Activated CD4-positive, alpha-beta memory T cell treated with anti-CD3 and anti-CD28 coated beads for 36 hours (primary cell): ENCODE results near the gene RPL41. TPM values are rescaled to one million over a fixed set of nuclear protein-coding genes. Genes with fewer than 3 reads are reported as not detected.
A peak's percentile ranks its signal among the peaks of the same experiment; 100 is the strongest.

ENCODE experiments used
- CTCF ChIA-PET: fragments of 350-600 bp; sonication (Branson Sonifier 250); formaldehyde crosslinking; loops from one replicate; lab custom pipeline; 2021; ENCODE audit warnings: antibody characterized with exemption, inconsistent platforms; lab: Charles Lee
- POLR2A ChIA-PET: fragments of 350-600 bp; sonication (Branson Sonifier 250); formaldehyde crosslinking; loops from one replicate; lab custom pipeline; 2021; ENCODE audit warnings: antibody characterized with exemption; lab: Charles Lee
- DNase-seq: peaks from one replicate; pipeline ENCODE4 v3.0.0-alpha.2; 2020
- H3K27ac Mint-ChIP-seq: one replicate; pipeline ENCODE4 v1.8.0; 2021; ENCODE audit warnings: mixed read lengths
- H3K27me3 Mint-ChIP-seq: one replicate; pipeline ENCODE4 v1.8.0; 2021; ENCODE audit warnings: mixed read lengths
- H3K36me3 Mint-ChIP-seq: one replicate; pipeline ENCODE4 v1.8.0; 2021; ENCODE audit warnings: mixed read lengths
- H3K4me1 Mint-ChIP-seq: one replicate; pipeline ENCODE4 v1.8.0; 2021; ENCODE audit warnings: low read depth, mixed read lengths
- H3K4me3 Mint-ChIP-seq: one replicate; pipeline ENCODE4 v1.8.0; 2021; ENCODE audit warnings: mild to moderate bottlenecking, mixed read lengths
- H3K9me3 Mint-ChIP-seq: one replicate; pipeline ENCODE4 v1.8.0; 2021; ENCODE audit warnings: mixed read lengths
- intact Hi-C: fragments of 100-400 bp; cut with micrococcal nuclease; formaldehyde crosslinking; loops from one replicate; pipeline ENCODE4 v1.15.1; 2023
- total RNA-seq, 2 experiments: library from RNA; stranded (reverse); gene quantifications; one replicate each; pipeline ENCODE4 v1.2.3, GENCODE V29; 2021

RPL41 gene
- total RNA-seq, 2 experiments from 2014 or later, result 5,210 to 5,251 TPM

GRCh38 chr12:56082382-56082781 lies 34.1 kb upstream of the RPL41 start:
- no peaks in the 10 kb centered on the region for H3K9me3 Mint-ChIP-seq
- H3K27ac Mint-ChIP-seq, result no peak overlapping the region
- intact Hi-C loops, result no loop called here
- H3K4me3 Mint-ChIP-seq, result no peak overlapping the region
- peaks cover 5% of the 10 kb centered on the region for H3K4me1 Mint-ChIP-seq
- no peaks in the 10 kb centered on the region for H3K36me3 Mint-ChIP-seq
- DNase-seq, result no peak
- ChIA-PET CTCF (interaction anchor here (1.8 kb wide), 1 partner anchor 86 kb away, joined by 5 read pairs; no protein-coding TSS in a partner anchor), POLR2A (interaction anchor here (4.9 kb wide), 1 partner anchor 22 kb away, joined by 23 read pairs; the partner anchor contains the start of gene PA2G4)
- H3K27me3 Mint-ChIP-seq, result peaks cover 7% of the 10 kb centered on the region

DNA sequence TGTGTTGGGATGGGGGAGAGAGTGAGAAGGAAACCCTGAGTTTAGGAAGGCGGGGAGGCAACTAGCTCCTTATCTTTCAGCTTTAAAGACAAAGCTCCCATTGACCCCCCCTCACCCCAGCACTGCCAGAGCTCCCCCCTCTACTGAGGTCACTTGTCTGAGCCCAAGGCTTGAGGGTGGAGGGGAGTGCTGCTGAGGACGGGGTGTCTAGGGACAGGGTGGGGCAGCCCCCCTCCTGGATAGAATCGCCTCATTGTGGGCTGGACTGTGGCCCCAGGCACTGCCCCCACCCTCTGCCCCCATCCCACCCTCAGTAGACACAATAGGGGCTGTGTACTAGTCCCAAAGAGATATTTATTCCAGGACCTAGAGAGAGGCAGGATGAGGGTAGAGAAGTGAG lies 33.5 kb upstream of the RPL41 start:
- CTCF ChIA-PET, result no interaction called here
- POLR2A ChIA-PET, result interaction anchor here (4.9 kb wide), 1 partner anchor 21 kb away, joined by 23 read pairs; the partner anchor contains the start of gene PA2G4
- no peak for DNase-seq
- Mint-ChIP-seq H3K9me3 (no peaks in the 10 kb centered on the region), H3K27ac (no peak overlapping the region), H3K27me3 (peaks cover 7% of the 10 kb centered on the region), H3K36me3 (no peaks in the 10 kb centered on the region), H3K4me1 (peaks cover 5% of the 10 kb centered on the region), H3K4me3 (no peak overlapping the region)
- intact Hi-C loops, result no loop called here

DNA sequence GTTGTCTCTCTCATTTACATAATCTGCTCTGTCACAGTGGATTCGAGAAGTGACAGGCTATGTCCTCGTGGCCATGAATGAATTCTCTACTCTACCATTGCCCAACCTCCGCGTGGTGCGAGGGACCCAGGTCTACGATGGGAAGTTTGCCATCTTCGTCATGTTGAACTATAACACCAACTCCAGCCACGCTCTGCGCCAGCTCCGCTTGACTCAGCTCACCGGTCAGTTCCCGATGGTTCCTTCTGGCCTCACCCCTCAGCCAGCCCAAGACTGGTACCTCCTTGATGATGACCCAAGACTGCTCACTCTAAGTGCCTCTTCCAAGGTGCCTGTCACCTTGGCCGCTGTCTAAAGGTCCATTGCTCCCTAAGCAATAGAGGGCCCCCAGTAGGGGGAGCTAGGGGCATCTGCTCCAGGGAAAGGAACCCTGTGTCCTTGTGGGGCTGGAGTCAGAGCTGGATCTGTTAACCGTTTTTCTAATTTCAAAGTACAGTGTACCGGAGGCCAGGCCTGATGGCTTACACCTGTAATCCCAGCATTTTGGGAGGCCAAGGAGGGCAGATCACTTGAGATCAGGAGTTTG lies 31.4 kb upstream of the RPL41 start:
- ChIA-PET POLR2A (interaction anchor here (0.6 to 0.7 kb wide), 2 partner anchors 12 to 42 kb away, joined by 3 read pairs; no protein-coding TSS in a partner anchor), CTCF (interaction anchor here (0.6 to 2.1 kb wide), 12 partner anchors 11 to 120 kb away, joined by 3 to 22 read pairs (median 4); partner anchors contain the start of gene PA2G4)
- Mint-ChIP-seq H3K9me3 (no peaks in the 10 kb centered on the region), H3K27me3 (peaks cover 7% of the 10 kb centered on the region), H3K36me3 (no peaks in the 10 kb centered on the region), H3K4me3 (no peak overlapping the region), H3K4me1 (peaks cover 5% of the 10 kb centered on the region), H3K27ac (no peak overlapping the region)
- intact Hi-C loops, result no loop called here
- DNase-seq, result peak; percentile 62

- Mint-ChIP-seq H3K36me3 (no peaks in the 10 kb centered on the region), H3K27ac (no peak overlapping the region), H3K27me3 (peaks cover 3% of the 10 kb centered on the region), H3K9me3 (no peaks in the 10 kb centered on the region), H3K4me1 (peaks cover under 1% of the 10 kb centered on the region), H3K4me3 (no peak overlapping the region)
- CTCF ChIA-PET, result interaction anchor here (0.8 to 2.1 kb wide), 5 partner anchors 13 to 121 kb away, joined by 3 to 22 read pairs (median 4); partner anchors contain the start of gene PA2G4
- no peak for DNase-seq
- POLR2A ChIA-PET, result no interaction called here
- intact Hi-C loops, result no loop called here
Observed at GRCh38 chr12:56086096-56086495, 30.3 kb upstream of the RPL41 start.

DNA sequence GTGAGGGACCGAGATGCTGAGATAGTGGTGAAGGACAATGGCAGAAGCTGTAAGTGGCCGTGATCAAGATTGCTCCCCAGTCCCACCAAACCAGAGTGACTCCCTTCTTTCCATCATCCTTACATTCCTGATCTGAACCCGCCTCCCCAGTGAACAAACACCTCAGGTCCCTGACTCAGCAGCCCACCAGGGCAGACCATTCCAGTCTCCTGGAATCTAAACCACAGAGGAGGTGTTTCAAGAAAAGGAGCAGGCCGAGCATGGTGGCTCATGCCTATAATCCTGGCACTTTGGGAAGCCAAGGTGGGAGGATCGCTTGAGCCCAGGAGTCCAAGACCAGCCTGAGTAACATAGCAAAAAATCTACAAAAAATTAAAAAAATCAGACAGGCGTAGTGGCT lies 29.8 kb upstream of the RPL41 start:
- Mint-ChIP-seq H3K27me3 (peaks cover 2% of the 10 kb centered on the region), H3K4me1 (no peaks in the 10 kb centered on the region), H3K27ac (no peak overlapping the region), H3K4me3 (no peak overlapping the region), H3K36me3 (no peaks in the 10 kb centered on the region), H3K9me3 (no peaks in the 10 kb centered on the region)
- CTCF ChIA-PET, result interaction anchor here (1.7 kb wide), 1 partner anchor 13 kb away, joined by 4 read pairs; no protein-coding TSS in a partner anchor
- POLR2A ChIA-PET, result no interaction called here
- DNase-seq, result no peak
- intact Hi-C loops, result no loop called here

- peaks cover 2% of the 10 kb centered on the region for H3K27me3 Mint-ChIP-seq
- ChIA-PET POLR2A (no interaction called here), CTCF (no interaction called here)
- no peaks in the 10 kb centered on the region for H3K36me3 Mint-ChIP-seq
- no peak overlapping the region for H3K4me3 Mint-ChIP-seq
- H3K9me3 Mint-ChIP-seq, result no peaks in the 10 kb centered on the region
- no peak for DNase-seq
- intact Hi-C loops, result no loop called here
- H3K27ac Mint-ChIP-seq, result no peak overlapping the region
- H3K4me1 Mint-ChIP-seq, result no peaks in the 10 kb centered on the region
Observed at GRCh38 chr12:56087220-56087619, 29.2 kb upstream of the RPL41 start.

- H3K27me3 Mint-ChIP-seq, result no peaks in the 10 kb centered on the region
- intact Hi-C loops, result no loop called here
- H3K4me3 Mint-ChIP-seq, result no peak overlapping the region
- H3K27ac Mint-ChIP-seq, result no peak overlapping the region
- H3K4me1 Mint-ChIP-seq, result peaks cover 9% of the 10 kb centered on the region
- H3K36me3 Mint-ChIP-seq, result no peaks in the 10 kb centered on the region
- POLR2A ChIA-PET, result no interaction called here
- no peaks in the 10 kb centered on the region for H3K9me3 Mint-ChIP-seq
- CTCF ChIA-PET, result no interaction called here
- no peak for DNase-seq
Observed at GRCh38 chr12:56097738-56098137, 18.7 kb upstream of the RPL41 start.

GRCh38 chr12:56098592-56098991 lies 17.8 kb upstream of the RPL41 start:
- H3K4me1 Mint-ChIP-seq, result peaks cover 17% of the 10 kb centered on the region
- no peak overlapping the region for H3K4me3 Mint-ChIP-seq
- H3K36me3 Mint-ChIP-seq, result no peaks in the 10 kb centered on the region
- H3K27ac Mint-ChIP-seq, result no peak overlapping the region
- ChIA-PET CTCF (interaction anchor here (0.6 to 1.7 kb wide), 2 partner anchors 10 to 13 kb away, joined by 3 to 4 read pairs; no protein-coding TSS in a partner anchor), POLR2A (no interaction called here)
- intact Hi-C loops, result no loop called here
- no peaks in the 10 kb centered on the region for H3K9me3 Mint-ChIP-seq
- no peak for DNase-seq
- H3K27me3 Mint-ChIP-seq, result no peaks in the 10 kb centered on the region

DNA sequence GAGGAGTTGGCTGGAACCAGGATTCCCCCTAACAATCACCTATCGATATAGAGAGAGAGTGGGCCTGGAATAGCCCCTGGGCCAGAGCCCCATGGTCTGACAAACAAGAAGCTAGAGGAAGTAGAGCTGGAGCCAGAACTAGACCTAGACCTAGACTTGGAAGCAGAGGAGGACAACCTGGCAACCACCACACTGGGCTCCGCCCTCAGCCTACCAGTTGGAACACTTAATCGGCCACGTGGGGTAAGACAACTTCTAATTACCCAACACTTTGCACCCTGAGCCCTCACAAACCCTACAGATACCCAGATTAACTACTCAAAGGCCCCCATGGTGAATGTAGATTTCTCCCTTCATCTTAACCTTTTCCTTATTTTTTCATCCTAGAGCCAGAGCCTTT lies 16.6 kb upstream of the RPL41 start:
- Mint-ChIP-seq H3K9me3 (no peaks in the 10 kb centered on the region), H3K4me3 (no peak overlapping the region), H3K27ac (no peak overlapping the region), H3K27me3 (no peaks in the 10 kb centered on the region), H3K36me3 (peaks cover 9% of the 10 kb centered on the region), H3K4me1 (peaks cover 17% of the 10 kb centered on the region)
- no peak for DNase-seq
- POLR2A ChIA-PET, result no interaction called here
- intact Hi-C loops, result loop anchor here (5.0 to 10.0 kb wide), 3 partner anchors 102 to 1115 kb away; partner anchors contain the start of genes ORMDL2, SARNP, SUOX and TESPA1
- CTCF ChIA-PET, result interaction anchor here (1.3 to 1.7 kb wide), 2 partner anchors 14 to 104 kb away, joined by 3 to 4 read pairs; no protein-coding TSS in a partner anchor

DNA sequence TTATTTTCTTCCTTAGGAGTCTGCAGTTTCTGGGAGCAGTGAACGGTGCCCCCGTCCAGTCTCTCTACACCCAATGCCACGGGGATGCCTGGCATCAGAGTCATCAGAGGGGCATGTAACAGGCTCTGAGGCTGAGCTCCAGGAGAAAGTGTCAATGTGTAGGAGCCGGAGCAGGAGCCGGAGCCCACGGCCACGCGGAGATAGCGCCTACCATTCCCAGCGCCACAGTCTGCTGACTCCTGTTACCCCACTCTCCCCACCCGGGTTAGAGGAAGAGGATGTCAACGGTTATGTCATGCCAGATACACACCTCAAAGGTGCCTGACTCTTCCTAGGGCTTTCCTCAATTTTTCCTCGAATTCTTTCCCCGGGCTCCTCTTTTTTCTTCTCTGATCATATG lies 15.4 kb upstream of the RPL41 start:
- peaks cover 18% of the 10 kb centered on the region for H3K36me3 Mint-ChIP-seq
- ChIA-PET POLR2A (no interaction called here), CTCF (interaction anchor here (1.2 kb wide), 1 partner anchor 105 kb away, joined by 6 read pairs; no protein-coding TSS in a partner anchor)
- no peaks in the 10 kb centered on the region for H3K9me3 Mint-ChIP-seq
- peaks cover 21% of the 10 kb centered on the region for H3K4me1 Mint-ChIP-seq
- intact Hi-C loops, result loop anchor here (5.0 to 10.0 kb wide), 3 partner anchors 104 to 1116 kb away; partner anchors contain the start of genes ORMDL2, SARNP, SUOX and TESPA1
- no peak for DNase-seq
- no peak overlapping the region for H3K4me3 Mint-ChIP-seq
- H3K27me3 Mint-ChIP-seq, result no peaks in the 10 kb centered on the region
- H3K27ac Mint-ChIP-seq, result no peak overlapping the region

- H3K4me3 Mint-ChIP-seq, result peak overlapping the region; percentile 100
- H3K27me3 Mint-ChIP-seq, result no peaks in the 10 kb centered on the region
- H3K9me3 Mint-ChIP-seq, result no peaks in the 10 kb centered on the region
- intact Hi-C loops, result loop anchor here (5.0 to 10.0 kb wide), 3 partner anchors 105 to 1118 kb away; partner anchors contain the start of genes ORMDL2, SARNP, SUOX and TESPA1
- CTCF ChIA-PET, result interaction anchor here (0.7 to 4.9 kb wide), 8 partner anchors 15 to 106 kb away, joined by 3 to 60 read pairs (median 14); partner anchors contain the start of genes ERBB3, ESYT1, RPL41 and SMARCC2
- H3K36me3 Mint-ChIP-seq, result peaks cover 32% of the 10 kb centered on the region
- peak overlapping the region; percentile 97 for H3K27ac Mint-ChIP-seq
- peaks cover 34% of the 10 kb centered on the region for H3K4me1 Mint-ChIP-seq
- POLR2A ChIA-PET, result interaction anchor here (1.1 to 6.1 kb wide), 8 partner anchors 10 to 129 kb away, joined by 3 to 101 read pairs (median 10); partner anchors contain the start of genes ERBB3, RAB5B, RPL41 and ZC3H10
- no peak for DNase-seq
Observed at GRCh38 chr12:56102683-56103065, 13.8 kb upstream of the RPL41 start.
